CD14-positive monocyte (primary cell): ENCODE results near the gene EIF4H. TPM values are rescaled to one million over a fixed set of nuclear protein-coding genes. Genes with fewer than 3 reads are reported as not detected.

Source experiments
- DNase-seq, 3 donors: peaks; one replicate each; pipeline ENCODE4 v3.0.0-alpha.2; 2011 to 2022
- H2AFZ ChIP-seq: 2 replicates; pipeline ENCODE4 v1.6.0; 2012; ENCODE audit warnings: mild to moderate bottlenecking, low read depth, low read length, inconsistent platforms; ENCODE audit not compliant: insufficient read depth, poor library complexity, severe bottlenecking
- H3K27ac ChIP-seq, 2 donors: 1 replicate in 1 of 2; 2 replicates in 1 of 2; pipeline ENCODE4 v1.5.1; 2012 to 2013; ENCODE audit warnings: low read length in 2 of 2, control low read depth in 1 of 2, inconsistent platforms in 1 of 2, low read depth in 1 of 2, mild to moderate bottlenecking in 1 of 2
- H3K27me3 ChIP-seq, 2 donors: one replicate each; pipeline versions ENCODE4 v1.6.0 to v1.6.1; 2011 to 2013; ENCODE audit warnings: low read length in 2 of 2; ENCODE audit not compliant: control insufficient read depth in 2 of 2, insufficient read depth in 2 of 2
- H3K36me3 ChIP-seq, 2 donors: replicated peaks in 1 of 2; 1 replicate in 1 of 2; 2 replicates in 1 of 2; pipeline versions ENCODE4 v1.5.1 to v1.6.1; 2012 to 2013; ENCODE audit warnings: low read length in 2 of 2, control low read depth in 1 of 2, inconsistent platforms in 1 of 2, mild to moderate bottlenecking in 1 of 2; ENCODE audit not compliant: insufficient read depth in 2 of 2, control insufficient read depth in 1 of 2
- H3K4me1 ChIP-seq, 2 donors: 1 replicate in 1 of 2; 2 replicates in 1 of 2; pipeline versions ENCODE4 v1.5.1 to v1.6.1; 2012 to 2013; ENCODE audit warnings: low read length in 2 of 2, control low read depth in 1 of 2, inconsistent platforms in 1 of 2, mild to moderate bottlenecking in 1 of 2, moderate library complexity in 1 of 2; ENCODE audit not compliant: insufficient read depth in 2 of 2, control insufficient read depth in 1 of 2
- H3K4me2 ChIP-seq: replicated peaks from 2 replicates; pipeline ENCODE3; 2012; ENCODE audit warnings: low read length, moderate library complexity, mild to moderate bottlenecking; ENCODE audit not compliant: poor library complexity, severe bottlenecking; ENCODE audit errors: extremely low read depth
- H3K4me3 ChIP-seq, 3 experiments: fragments of 200-600 bp in 1 of 3; sonication (generic) in 1 of 3; replicated peaks in 1 of 3; 1 replicate in 2 of 3; 2 replicates in 1 of 3; pipeline ENCODE4 v1.5.1; 2011 to 2013; ENCODE audit warnings: low read length in 3 of 3, mild to moderate bottlenecking in 3 of 3, control low read depth in 2 of 3, low read depth in 2 of 3, inconsistent platforms in 1 of 3, moderate library complexity in 1 of 3
- H3K79me2 ChIP-seq: 2 replicates; pipeline ENCODE4 v1.6.0; 2012; ENCODE audit warnings: mild to moderate bottlenecking, control low read depth, inconsistent platforms, low read length, moderate library complexity; ENCODE audit not compliant: insufficient read depth
- H3K9ac ChIP-seq: 2 replicates; pipeline ENCODE4 v1.6.0; 2017; ENCODE audit warnings: low read length, mild to moderate bottlenecking; ENCODE audit not compliant: insufficient read depth, poor library complexity, severe bottlenecking
- H3K9me3 ChIP-seq, 2 donors: replicated peaks in 1 of 2; 1 replicate in 1 of 2; 2 replicates in 1 of 2; pipeline versions ENCODE4 v1.5.1 to v1.6.1; 2012 to 2013; ENCODE audit warnings: low read length in 2 of 2, control low read depth in 1 of 2; ENCODE audit not compliant: control insufficient read depth in 1 of 2, insufficient read depth in 1 of 2
- H4K20me1 ChIP-seq: 2 replicates; pipeline ENCODE4 v1.6.0; 2012; ENCODE audit warnings: mild to moderate bottlenecking, low read length, control low read depth, moderate library complexity; ENCODE audit not compliant: insufficient read depth
- H3K27ac Mint-ChIP-seq, 7 donors: one replicate each; pipeline ENCODE4 v1.8.0; 2020; ENCODE audit warnings: mild to moderate bottlenecking in 7 of 7, mixed read lengths in 7 of 7, moderate library complexity in 6 of 7, inconsistent platforms in 2 of 7
- H3K27me3 Mint-ChIP-seq, 3 donors: one replicate each; pipeline ENCODE4 v1.8.0; 2021 to 2022; ENCODE audit warnings: low read depth in 3 of 3, mild to moderate bottlenecking in 3 of 3, mixed read lengths in 3 of 3, moderate library complexity in 3 of 3, inconsistent platforms in 1 of 3
- H3K36me3 Mint-ChIP-seq, 2 donors: one replicate each; pipeline ENCODE4 v1.8.0; 2020; ENCODE audit warnings: mixed read lengths in 2 of 2, inconsistent platforms in 1 of 2, mild to moderate bottlenecking in 1 of 2
- H3K4me1 Mint-ChIP-seq: one replicate; pipeline ENCODE4 v1.8.0; 2020; ENCODE audit warnings: mild to moderate bottlenecking, mixed read lengths
- H3K4me3 Mint-ChIP-seq, 2 donors: one replicate each; pipeline ENCODE4 v1.8.0; 2020; ENCODE audit warnings: mild to moderate bottlenecking in 2 of 2, mixed read lengths in 2 of 2, moderate library complexity in 1 of 2
- H3K9me3 Mint-ChIP-seq, 7 donors: one replicate each; pipeline ENCODE4 v1.8.0; 2020 to 2022; ENCODE audit warnings: mixed read lengths in 7 of 7, mild to moderate bottlenecking in 6 of 7, moderate library complexity in 6 of 7, inconsistent platforms in 2 of 7
- WGBS: methylation state at CpG from one replicate; pipeline ENCODE4 v1.1.5; 2013; ENCODE audit warnings: missing lambda C conversion rate; ENCODE audit not compliant: insufficient coverage; 5-methylcytosine and 5-hydroxymethylcytosine counted together
- intact Hi-C, 2 donors: fragments of 100-400 bp; cut with micrococcal nuclease; formaldehyde crosslinking; loops; one replicate each; pipeline versions ENCODE4 v1.15.0 to v1.15.1; 2023
- polyA plus RNA-seq, 3 donors: library from polyadenylated mRNA; depleted of rRNA in 1 of 3; unstranded in 2 of 3; stranded (reverse) in 1 of 3; fragments of 300-500 nt in 2 of 3; fragments of >200 nt in 1 of 3; fragmentation: Illumina TruSeq in 2 of 3; gene quantifications; 1 replicate in 2 of 3; 2 replicates in 1 of 3; pipeline ENCODE4 v1.2.3, GENCODE V29; 2012 to 2021
- TF ChIP-seq, protein P1 (sequence below): fragments of 200-600 bp; IDR thresholded peaks from one replicate; pipeline ENCODE4 v1.8.0; 2022; ENCODE audit warnings: antibody characterized with exemption, mild to moderate bottlenecking

EIF4H gene
- polyA plus RNA-seq, 3 donors = 162 to 234 (median 206) TPM

DNA sequence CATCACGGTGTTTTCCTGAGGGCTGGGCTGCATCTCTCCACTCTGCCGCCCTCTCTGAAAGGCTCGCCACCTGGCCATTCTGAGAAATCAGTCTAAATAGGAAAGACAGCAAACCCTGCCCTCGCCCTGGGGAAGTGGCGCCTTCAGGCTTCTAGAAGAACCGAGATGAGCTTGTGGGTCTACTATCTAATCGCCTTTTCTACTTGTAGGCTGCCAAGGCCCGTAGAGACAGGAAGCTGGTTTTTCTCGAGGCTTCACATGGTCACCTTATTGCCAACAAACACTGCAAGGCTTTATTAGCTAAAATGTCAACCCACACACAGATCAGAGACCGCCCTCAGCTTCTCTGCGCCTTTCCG lies 57.1 kb downstream of the EIF4H start:
- peaks cover 26 to 59% of the 10 kb centered on the region in 2 donors for H3K36me3 Mint-ChIP-seq
- Histone ChIP-seq H3K9ac (no peak overlapping the region), H3K27ac (peak overlapping the region; percentile 73 to 82), H3K36me3 (peaks cover 12 to 35% of the 10 kb centered on the region in 2 donors), H3K4me2 (no peak overlapping the region), H2AFZ (no peak overlapping the region), H3K4me1 (peaks cover 49 to 55% of the 10 kb centered on the region in 2 donors), H3K4me3 (no peak overlapping the region), H3K27me3 (no peaks in the 10 kb centered on the region), H3K9me3 (no peaks in the 10 kb centered on the region), H4K20me1 (no peaks in the 10 kb centered on the region), H3K79me2 (peaks cover 6% of the 10 kb centered on the region)
- TF ChIP-seq, protein P1, sequence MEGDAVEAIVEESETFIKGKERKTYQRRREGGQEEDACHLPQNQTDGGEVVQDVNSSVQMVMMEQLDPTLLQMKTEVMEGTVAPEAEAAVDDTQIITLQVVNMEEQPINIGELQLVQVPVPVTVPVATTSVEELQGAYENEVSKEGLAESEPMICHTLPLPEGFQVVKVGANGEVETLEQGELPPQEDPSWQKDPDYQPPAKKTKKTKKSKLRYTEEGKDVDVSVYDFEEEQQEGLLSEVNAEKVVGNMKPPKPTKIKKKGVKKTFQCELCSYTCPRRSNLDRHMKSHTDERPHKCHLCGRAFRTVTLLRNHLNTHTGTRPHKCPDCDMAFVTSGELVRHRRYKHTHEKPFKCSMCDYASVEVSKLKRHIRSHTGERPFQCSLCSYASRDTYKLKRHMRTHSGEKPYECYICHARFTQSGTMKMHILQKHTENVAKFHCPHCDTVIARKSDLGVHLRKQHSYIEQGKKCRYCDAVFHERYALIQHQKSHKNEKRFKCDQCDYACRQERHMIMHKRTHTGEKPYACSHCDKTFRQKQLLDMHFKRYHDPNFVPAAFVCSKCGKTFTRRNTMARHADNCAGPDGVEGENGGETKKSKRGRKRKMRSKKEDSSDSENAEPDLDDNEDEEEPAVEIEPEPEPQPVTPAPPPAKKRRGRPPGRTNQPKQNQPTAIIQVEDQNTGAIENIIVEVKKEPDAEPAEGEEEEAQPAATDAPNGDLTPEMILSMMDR = no peak
- WGBS = 55% methylated on average over 6 of the region's 12 CpGs
- peaks cover 0 to 2% (median 0%) of the 10 kb centered on the region in 3 donors for H3K27me3 Mint-ChIP-seq
- H3K4me1 Mint-ChIP-seq = peaks cover 49% of the 10 kb centered on the region
- intact Hi-C loops = loop anchor here in 1 of 2 donors (2.0 kb wide), 1 partner anchor 14 kb away; no protein-coding TSS in a partner anchor
- peaks cover 0 to 6% (median 0%) of the 10 kb centered on the region in 7 donors for H3K9me3 Mint-ChIP-seq
- peak overlapping the region; percentile 86 to 95 (median 93) for H3K27ac Mint-ChIP-seq
- H3K4me3 Mint-ChIP-seq = peak overlapping the region in 1 of 2 donors; percentile 48
- peak in 1 of 3 donors; percentile 27 for DNase-seq

DNA sequence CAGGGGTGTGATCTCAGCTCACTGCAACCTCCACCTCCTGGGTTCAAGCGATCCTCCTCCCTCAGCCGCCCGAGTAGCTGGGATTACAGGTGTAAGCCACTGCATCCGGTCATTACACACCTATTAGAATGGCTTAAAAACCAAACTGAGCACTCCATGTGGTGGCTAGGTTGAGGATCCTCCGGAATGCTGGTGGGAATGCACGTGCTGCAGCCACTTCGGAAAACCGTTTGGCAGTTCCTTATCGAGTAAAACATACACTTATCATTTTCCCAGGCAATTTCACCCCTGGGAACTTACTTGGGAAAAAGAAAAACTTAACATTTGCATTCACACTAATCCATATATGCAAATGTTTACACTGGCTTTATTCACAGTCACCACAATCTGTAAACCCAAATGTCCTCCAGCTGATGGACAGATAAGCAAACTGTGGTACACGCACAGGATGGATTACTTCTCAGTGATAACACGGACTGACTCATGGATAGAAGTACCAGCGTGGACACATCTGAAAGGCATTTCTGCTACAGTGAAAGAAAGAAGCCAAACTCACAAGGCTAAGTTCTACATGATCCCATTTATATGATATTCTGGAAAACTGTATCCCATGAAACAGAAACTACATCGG lies 59.6 kb downstream of the EIF4H start:
- Mint-ChIP-seq H3K36me3 (peaks cover 41 to 67% of the 10 kb centered on the region in 2 donors), H3K9me3 (peaks cover 0 to 2% (median 0%) of the 10 kb centered on the region in 7 donors), H3K27me3 (no peaks in the 10 kb centered on the region), H3K4me3 (no peak overlapping the region), H3K4me1 (peaks cover 31% of the 10 kb centered on the region), H3K27ac (no peak overlapping the region)
- no peak overlapping the region for H3K4me2 ChIP-seq
- DNase-seq = no peak
- H3K4me3 ChIP-seq = no peak overlapping the region
- 88% methylated on average over 4 of the region's 13 CpGs for WGBS
- H2AFZ ChIP-seq = no peak overlapping the region
- H3K9me3 ChIP-seq = no peaks in the 10 kb centered on the region
- H3K4me1 ChIP-seq = peaks cover 28 to 34% of the 10 kb centered on the region in 2 donors
- H3K9ac ChIP-seq = no peak overlapping the region
- peaks cover 25 to 60% of the 10 kb centered on the region in 2 donors for H3K36me3 ChIP-seq
- no peaks in the 10 kb centered on the region for H3K79me2 ChIP-seq
- intact Hi-C loops = no loop called here
- H3K27me3 ChIP-seq = no peaks in the 10 kb centered on the region
- H4K20me1 ChIP-seq = no peaks in the 10 kb centered on the region
- H3K27ac ChIP-seq = no peak overlapping the region
- TF ChIP-seq, protein P1 = no peak
